ENCODE measurements around the gene SARS1. TPM values are rescaled to one million over a fixed set of nuclear protein-coding genes. Genes with fewer than 3 reads are reported as not detected.

The SARS1 gene
- total RNA-seq, 1 donor from 2014 or later, result 555 TPM

Other genes with a start within 250 kb of the SARS1 start
- 128 TPM for gene WDR47, start 171.8 kb upstream of the SARS1 start, total RNA-seq (ENCODE audit: unreplicated experiment)
- 66.0 TPM for gene TAF13, start 137.9 kb upstream of the SARS1 start, total RNA-seq (ENCODE audit: unreplicated experiment)
- 30.8 TPM for gene TMEM167B, start 123.2 kb upstream of the SARS1 start, total RNA-seq (ENCODE audit: unreplicated experiment)
- gene ELAPOR1, start 99.8 kb upstream of the SARS1 start, total RNA-seq (ENCODE audit: unreplicated experiment), result 1.5 TPM
- 181 TPM for gene CELSR2, start 35.6 kb downstream of the SARS1 start, total RNA-seq (ENCODE audit: unreplicated experiment)
- gene PSRC1, start 69.2 kb downstream of the SARS1 start, total RNA-seq (ENCODE audit: unreplicated experiment), result 13.9 TPM
- gene MYBPHL, start 93.1 kb downstream of the SARS1 start, total RNA-seq (ENCODE audit: unreplicated experiment), result 0.64 TPM
- gene SORT1, start 184.0 kb downstream of the SARS1 start, total RNA-seq (ENCODE audit: unreplicated experiment), result 53.2 TPM
- gene PSMA5, start 212.5 kb downstream of the SARS1 start, total RNA-seq (ENCODE audit: unreplicated experiment), result 54.0 TPM